HEK293 (cell line): Measurements from ENCODE around the gene LASP1NB.
A peak's percentile ranks its signal among the peaks of the same experiment; 100 is the strongest.

Experiments used
- CTCF ChIA-PET: fragments of 350-600 bp; formaldehyde crosslinking; extraction: SDS; loops from one replicate; lab custom pipeline; 2021; ENCODE audit warnings: antibody characterized with exemption; lab: Yijun Ruan, JAX
- POLR2A ChIA-PET: fragments of 300-600 bp; formaldehyde crosslinking; extraction: SDS; loops from one replicate; lab custom pipeline; 2020; ENCODE audit warnings: antibody characterized with exemption, inconsistent platforms; lab: Yijun Ruan, JAX
- H3K27ac ChIP-seq: fragments of 200-500 bp; sonication (Bioruptor generic); 2 replicates; pipeline ENCODE4 v1.5.1; 2014; ENCODE audit warnings: low read depth, low read length, control low read depth, inconsistent platforms; ENCODE audit errors: extremely low read depth
- H3K36me3 ChIP-seq, 2 experiments: fragments of 200-500 bp in 1 of 2; sonication (Bioruptor generic) in 1 of 2; 1 replicate in 1 of 2; 2 replicates in 1 of 2; pipeline ENCODE4 v1.5.1; 2014 to 2017; ENCODE audit warnings: inconsistent platforms in 2 of 2, low read length in 2 of 2; ENCODE audit not compliant: control insufficient read depth in 2 of 2, insufficient read depth in 1 of 2
- H3K4me1 ChIP-seq: fragments of 200-500 bp; sonication (Bioruptor generic); 2 replicates; pipeline ENCODE4 v1.5.1; 2014; ENCODE audit warnings: mild to moderate bottlenecking, low read length, inconsistent platforms; ENCODE audit not compliant: control insufficient read depth, insufficient read depth
- H3K4me3 ChIP-seq: 2 replicates; pipeline ENCODE4 v1.5.1; 2011; ENCODE audit warnings: low read depth, mild to moderate bottlenecking, control low read depth, low read length, moderate library complexity
- H3K9me3 ChIP-seq: fragments of 200-500 bp; sonication (Bioruptor generic); 2 replicates; pipeline ENCODE4 v1.5.1; 2014; ENCODE audit warnings: low read depth, low read length, inconsistent platforms; ENCODE audit not compliant: control insufficient read depth, insufficient read depth
- GLIS2 ChIP-seq: fragments of 450-650 bp; formaldehyde crosslinking; IDR thresholded peaks from 2 replicates; pipeline ENCODE4 v1.5.1; 2016; ENCODE audit warnings: missing biosample characterization, missing genetic modification characterization
- REST ChIP-seq: fragments of 450-650 bp; formaldehyde crosslinking; IDR thresholded peaks from 2 replicates; pipeline ENCODE4 v1.5.1; 2016; ENCODE audit warnings: missing biosample characterization, missing genetic modification characterization
- WT1 ChIP-seq: fragments of 450-650 bp; formaldehyde crosslinking; IDR thresholded peaks from 2 replicates; pipeline ENCODE4 v1.5.1; 2016; ENCODE audit warnings: missing biosample characterization, missing genetic modification characterization
- ZEB2 ChIP-seq: fragments of 450-650 bp; formaldehyde crosslinking; IDR thresholded peaks from 2 replicates; pipeline ENCODE4 v1.5.1; 2016; ENCODE audit warnings: missing biosample characterization, missing genetic modification characterization
- ZFP3 ChIP-seq: fragments of 450-650 bp; formaldehyde crosslinking; IDR thresholded peaks from 2 replicates; pipeline ENCODE4 v1.5.1; 2016; ENCODE audit warnings: low read depth, missing biosample characterization, missing genetic modification characterization
- ZIC2 ChIP-seq: fragments of 450-650 bp; formaldehyde crosslinking; IDR thresholded peaks from 2 replicates; pipeline ENCODE4 v1.5.1; 2016; ENCODE audit warnings: missing biosample characterization, missing genetic modification characterization
- ZNF140 ChIP-seq: fragments of 450-650 bp; formaldehyde crosslinking; IDR thresholded peaks from 2 replicates; pipeline ENCODE4 v1.5.1; 2016; ENCODE audit warnings: missing biosample characterization, missing genetic modification characterization
- ZNF169 ChIP-seq: fragments of 450-650 bp; formaldehyde crosslinking; IDR thresholded peaks from 2 replicates; pipeline ENCODE4 v1.5.1; 2016; ENCODE audit warnings: missing biosample characterization, missing genetic modification characterization
- ZNF175 ChIP-seq: fragments of 450-650 bp; formaldehyde crosslinking; IDR thresholded peaks from 2 replicates; pipeline ENCODE4 v1.5.1; 2016; ENCODE audit warnings: missing biosample characterization, missing genetic modification characterization
- ZNF2 ChIP-seq: fragments of 450-650 bp; formaldehyde crosslinking; IDR thresholded peaks from 2 replicates; pipeline ENCODE4 v1.5.1; 2016; ENCODE audit warnings: missing biosample characterization, missing genetic modification characterization
- ZNF416 ChIP-seq: fragments of 450-650 bp; formaldehyde crosslinking; IDR thresholded peaks from 2 replicates; pipeline ENCODE4 v1.5.1; 2016; ENCODE audit warnings: missing biosample characterization, missing genetic modification characterization
- ZNF701 ChIP-seq: fragments of 450-650 bp; formaldehyde crosslinking; IDR thresholded peaks from 2 replicates; pipeline ENCODE4 v1.5.1; 2016; ENCODE audit warnings: missing biosample characterization, missing genetic modification characterization
- ZNF843 ChIP-seq: fragments of 450-650 bp; formaldehyde crosslinking; IDR thresholded peaks from 2 replicates; pipeline ENCODE4 v1.5.1; 2016; ENCODE audit warnings: missing biosample characterization, missing genetic modification characterization
- TF ChIP-seq, protein P1 (sequence below): fragments of 450-650 bp; formaldehyde crosslinking; IDR thresholded peaks from 2 replicates; pipeline ENCODE4 v1.5.0; 2017; ENCODE audit warnings: missing biosample characterization, missing genetic modification characterization, borderline replicate concordance
- TF ChIP-seq, protein P2 (sequence below): IDR thresholded peaks from 2 replicates; pipeline ENCODE4 v1.6.1; 2011; ENCODE audit warnings: mild to moderate bottlenecking, low read depth, low read length, borderline replicate concordance
- TF ChIP-seq, protein P3 (sequence below): fragments of 450-650 bp; formaldehyde crosslinking; IDR thresholded peaks from 2 replicates; pipeline ENCODE4 v1.5.1; 2016; ENCODE audit warnings: missing biosample characterization, missing genetic modification characterization, low read depth
- TF ChIP-seq, protein P4 (sequence below): fragments of 450-650 bp; formaldehyde crosslinking; conservative IDR thresholded peaks from 2 replicates; pipeline ENCODE4 v1.5.1; 2016; ENCODE audit warnings: low read depth, missing biosample characterization, missing genetic modification characterization
- TF ChIP-seq, protein P5 (sequence below): fragments of 450-650 bp; formaldehyde crosslinking; IDR thresholded peaks from 2 replicates; pipeline ENCODE4 v1.5.1; 2016; ENCODE audit warnings: missing biosample characterization, missing genetic modification characterization

Gene LASP1NB

DNA sequence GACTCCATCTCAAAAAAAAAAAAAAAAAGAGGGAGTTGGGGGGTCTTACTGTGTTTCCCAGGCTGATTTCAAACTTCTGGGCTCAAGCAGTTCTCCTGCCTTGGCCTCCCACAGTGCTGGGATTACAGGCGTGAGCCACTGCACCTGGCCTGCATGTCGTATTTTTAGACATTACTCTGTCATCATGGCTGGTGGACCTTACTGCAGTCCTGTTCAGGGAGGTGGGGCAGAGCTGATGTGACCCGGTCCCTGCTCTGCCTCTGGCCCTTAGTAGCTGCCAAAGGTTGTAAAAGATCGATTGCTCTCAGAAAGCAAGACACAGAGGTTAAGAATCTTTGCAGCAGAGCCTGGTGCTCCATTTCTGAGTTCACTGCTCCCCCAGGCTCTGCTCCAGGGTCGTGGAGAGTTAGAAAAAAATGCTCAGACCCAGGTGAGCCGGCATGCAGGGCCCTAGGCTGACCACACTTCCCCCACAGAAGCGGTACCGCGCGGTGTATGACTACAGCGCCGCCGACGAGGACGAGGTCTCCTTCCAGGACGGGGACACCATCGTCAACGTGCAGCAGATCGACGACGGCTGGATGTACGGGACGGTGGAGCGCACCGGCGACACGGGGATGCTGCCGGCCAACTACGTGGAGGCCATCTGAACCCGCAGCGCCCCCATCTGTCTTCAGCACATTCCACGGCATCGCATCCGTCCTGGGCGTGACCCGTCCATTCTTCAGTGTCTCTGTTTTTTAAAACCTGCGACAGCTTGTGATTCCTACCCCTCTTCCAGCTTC, 7.1 kb upstream of the LASP1NB start:
- Histone ChIP-seq H3K27ac (no peak overlapping the region), H3K9me3 (no peaks in the 10 kb centered on the region), H3K36me3 (peaks cover 0 to 50% of the 10 kb centered on the region in 2 experiments; a peak in 2 of 3 replicates), H3K4me1 (no peaks in the 10 kb centered on the region; the same call in 1 of the 2 replicates), H3K4me3 (no peak overlapping the region)
- TF ChIP-seq ZNF175 (tag by site-specific recombination) (no peak), ZNF2 (tag by site-specific recombination) (0 out of 2 replicates have a peak, but pooled peaks have one; percentile 26), ZNF843 (tag by site-specific recombination) (no peak), ZIC2 (tag by site-specific recombination) (no peak), ZEB2 (tag by site-specific recombination) (no peak)
- TF ChIP-seq, protein P1, sequence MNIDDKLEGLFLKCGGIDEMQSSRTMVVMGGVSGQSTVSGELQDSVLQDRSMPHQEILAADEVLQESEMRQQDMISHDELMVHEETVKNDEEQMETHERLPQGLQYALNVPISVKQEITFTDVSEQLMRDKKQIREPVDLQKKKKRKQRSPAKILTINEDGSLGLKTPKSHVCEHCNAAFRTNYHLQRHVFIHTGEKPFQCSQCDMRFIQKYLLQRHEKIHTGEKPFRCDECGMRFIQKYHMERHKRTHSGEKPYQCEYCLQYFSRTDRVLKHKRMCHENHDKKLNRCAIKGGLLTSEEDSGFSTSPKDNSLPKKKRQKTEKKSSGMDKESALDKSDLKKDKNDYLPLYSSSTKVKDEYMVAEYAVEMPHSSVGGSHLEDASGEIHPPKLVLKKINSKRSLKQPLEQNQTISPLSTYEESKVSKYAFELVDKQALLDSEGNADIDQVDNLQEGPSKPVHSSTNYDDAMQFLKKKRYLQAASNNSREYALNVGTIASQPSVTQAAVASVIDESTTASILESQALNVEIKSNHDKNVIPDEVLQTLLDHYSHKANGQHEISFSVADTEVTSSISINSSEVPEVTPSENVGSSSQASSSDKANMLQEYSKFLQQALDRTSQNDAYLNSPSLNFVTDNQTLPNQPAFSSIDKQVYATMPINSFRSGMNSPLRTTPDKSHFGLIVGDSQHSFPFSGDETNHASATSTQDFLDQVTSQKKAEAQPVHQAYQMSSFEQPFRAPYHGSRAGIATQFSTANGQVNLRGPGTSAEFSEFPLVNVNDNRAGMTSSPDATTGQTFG (tag by site-specific recombination), result no peak
- ChIA-PET CTCF (interaction anchor here (0.7 to 1.5 kb wide), 3 partner anchors 44 to 46 kb away, joined by 3 to 4 read pairs (median 4); no protein-coding TSS in a partner anchor), POLR2A (interaction anchor here (0.7 kb wide), 1 partner anchor 14 kb away, joined by 4 read pairs; no protein-coding TSS in a partner anchor)

DNA sequence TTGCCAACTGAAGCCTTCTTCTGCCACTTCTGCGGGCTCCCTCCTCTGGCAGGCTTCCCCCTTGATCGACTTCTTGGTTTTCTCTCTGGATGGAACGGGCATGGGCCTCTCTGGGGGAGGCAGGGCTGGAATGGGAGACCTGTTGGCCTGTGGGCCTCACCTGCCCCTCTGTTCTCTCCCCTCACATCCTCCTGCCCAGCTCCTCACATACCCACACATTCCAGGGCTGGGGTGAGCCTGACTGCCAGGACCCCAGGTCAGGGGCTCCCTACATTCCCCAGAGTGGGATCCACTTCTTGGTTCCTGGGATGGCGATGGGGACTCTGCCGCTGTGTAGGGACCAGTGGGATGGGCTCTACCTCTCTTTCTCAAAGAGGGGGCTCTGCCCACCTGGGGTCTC, 6.5 kb upstream of the LASP1NB start:
- ChIA-PET CTCF (interaction anchor here (0.9 to 1.5 kb wide), 2 partner anchors 45 to 46 kb away, joined by 3 to 4 read pairs; no protein-coding TSS in a partner anchor), POLR2A (no interaction called here)
- no peaks in the 10 kb centered on the region for H3K9me3 ChIP-seq
- H3K4me1 ChIP-seq, result no peaks in the 10 kb centered on the region; the same call in 1 of the 2 replicates
- H3K27ac ChIP-seq, result no peak overlapping the region
- H3K36me3 ChIP-seq, result peaks cover 0 to 48% of the 10 kb centered on the region in 2 experiments; a peak in 2 of 3 replicates
- no peak overlapping the region for H3K4me3 ChIP-seq
- TF ChIP-seq, protein P2, sequence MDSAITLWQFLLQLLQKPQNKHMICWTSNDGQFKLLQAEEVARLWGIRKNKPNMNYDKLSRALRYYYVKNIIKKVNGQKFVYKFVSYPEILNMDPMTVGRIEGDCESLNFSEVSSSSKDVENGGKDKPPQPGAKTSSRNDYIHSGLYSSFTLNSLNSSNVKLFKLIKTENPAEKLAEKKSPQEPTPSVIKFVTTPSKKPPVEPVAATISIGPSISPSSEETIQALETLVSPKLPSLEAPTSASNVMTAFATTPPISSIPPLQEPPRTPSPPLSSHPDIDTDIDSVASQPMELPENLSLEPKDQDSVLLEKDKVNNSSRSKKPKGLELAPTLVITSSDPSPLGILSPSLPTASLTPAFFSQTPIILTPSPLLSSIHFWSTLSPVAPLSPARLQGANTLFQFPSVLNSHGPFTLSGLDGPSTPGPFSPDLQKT, result no peak
- no peak for TF ChIP-seq ZNF169
- no peak for TF ChIP-seq REST
- TF ChIP-seq ZFP3 (tag by site-specific recombination), result no peak
- TF ChIP-seq, protein P3, sequence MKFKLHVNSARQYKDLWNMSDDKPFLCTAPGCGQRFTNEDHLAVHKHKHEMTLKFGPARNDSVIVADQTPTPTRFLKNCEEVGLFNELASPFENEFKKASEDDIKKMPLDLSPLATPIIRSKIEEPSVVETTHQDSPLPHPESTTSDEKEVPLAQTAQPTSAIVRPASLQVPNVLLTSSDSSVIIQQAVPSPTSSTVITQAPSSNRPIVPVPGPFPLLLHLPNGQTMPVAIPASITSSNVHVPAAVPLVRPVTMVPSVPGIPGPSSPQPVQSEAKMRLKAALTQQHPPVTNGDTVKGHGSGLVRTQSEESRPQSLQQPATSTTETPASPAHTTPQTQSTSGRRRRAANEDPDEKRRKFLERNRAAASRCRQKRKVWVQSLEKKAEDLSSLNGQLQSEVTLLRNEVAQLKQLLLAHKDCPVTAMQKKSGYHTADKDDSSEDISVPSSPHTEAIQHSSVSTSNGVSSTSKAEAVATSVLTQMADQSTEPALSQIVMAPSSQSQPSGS (tag by site-specific recombination), result no peak
- TF ChIP-seq ZNF2 (tag by site-specific recombination), result no peak
- TF ChIP-seq, protein P4, sequence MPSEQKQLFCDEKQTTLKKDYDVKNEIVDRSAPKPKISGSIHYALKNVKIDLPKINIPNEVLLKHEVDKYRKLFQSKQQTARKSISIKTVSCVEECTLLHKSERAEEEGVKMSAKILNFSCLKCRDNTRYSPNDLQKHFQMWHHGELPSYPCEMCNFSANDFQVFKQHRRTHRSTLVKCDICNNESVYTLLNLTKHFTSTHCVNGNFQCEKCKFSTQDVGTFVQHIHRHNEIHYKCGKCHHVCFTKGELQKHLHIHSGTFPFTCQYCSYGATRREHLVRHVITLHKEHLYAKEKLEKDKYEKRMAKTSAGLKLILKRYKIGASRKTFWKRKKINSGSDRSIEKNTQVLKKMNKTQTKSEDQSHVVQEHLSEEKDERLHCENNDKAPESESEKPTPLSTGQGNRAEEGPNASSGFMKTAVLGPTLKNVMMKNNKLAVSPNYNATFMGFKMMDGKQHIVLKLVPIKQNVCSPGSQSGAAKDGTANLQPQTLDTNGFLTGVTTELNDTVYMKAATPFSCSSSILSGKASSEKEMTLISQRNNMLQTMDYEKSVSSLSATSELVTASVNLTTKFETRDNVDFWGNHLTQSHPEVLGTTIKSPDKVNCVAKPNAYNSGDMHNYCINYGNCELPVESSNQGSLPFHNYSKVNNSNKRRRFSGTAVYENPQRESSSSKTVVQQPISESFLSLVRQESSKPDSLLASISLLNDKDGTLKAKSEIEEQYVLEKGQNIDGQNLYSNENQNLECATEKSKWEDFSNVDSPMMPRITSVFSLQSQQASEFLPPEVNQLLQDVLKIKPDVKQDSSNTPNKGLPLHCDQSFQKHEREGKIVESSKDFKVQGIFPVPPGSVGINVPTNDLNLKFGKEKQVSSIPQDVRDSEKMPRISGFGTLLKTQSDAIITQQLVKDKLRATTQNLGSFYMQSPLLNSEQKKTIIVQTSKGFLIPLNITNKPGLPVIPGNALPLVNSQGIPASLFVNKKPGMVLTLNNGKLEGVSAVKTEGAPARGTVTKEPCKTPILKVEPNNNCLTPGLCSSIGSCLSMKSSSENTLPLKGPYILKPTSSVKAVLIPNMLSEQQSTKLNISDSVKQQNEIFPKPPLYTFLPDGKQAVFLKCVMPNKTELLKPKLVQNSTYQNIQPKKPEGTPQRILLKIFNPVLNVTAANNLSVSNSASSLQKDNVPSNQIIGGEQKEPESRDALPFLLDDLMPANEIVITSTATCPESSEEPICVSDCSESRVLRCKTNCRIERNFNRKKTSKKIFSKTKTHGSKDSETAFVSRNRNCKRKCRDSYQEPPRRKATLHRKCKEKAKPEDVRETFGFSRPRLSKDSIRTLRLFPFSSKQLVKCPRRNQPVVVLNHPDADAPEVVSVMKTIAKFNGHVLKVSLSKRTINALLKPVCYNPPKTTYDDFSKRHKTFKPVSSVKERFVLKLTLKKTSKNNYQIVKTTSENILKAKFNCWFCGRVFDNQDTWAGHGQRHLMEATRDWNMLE (tag by site-specific recombination), result no peak
- no peak for TF ChIP-seq ZNF701 (tag by site-specific recombination)
- TF ChIP-seq, protein P5, sequence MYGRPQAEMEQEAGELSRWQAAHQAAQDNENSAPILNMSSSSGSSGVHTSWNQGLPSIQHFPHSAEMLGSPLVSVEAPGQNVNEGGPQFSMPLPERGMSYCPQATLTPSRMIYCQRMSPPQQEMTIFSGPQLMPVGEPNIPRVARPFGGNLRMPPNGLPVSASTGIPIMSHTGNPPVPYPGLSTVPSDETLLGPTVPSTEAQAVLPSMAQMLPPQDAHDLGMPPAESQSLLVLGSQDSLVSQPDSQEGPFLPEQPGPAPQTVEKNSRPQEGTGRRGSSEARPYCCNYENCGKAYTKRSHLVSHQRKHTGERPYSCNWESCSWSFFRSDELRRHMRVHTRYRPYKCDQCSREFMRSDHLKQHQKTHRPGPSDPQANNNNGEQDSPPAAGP (tag by site-specific recombination), result no peak
- TF ChIP-seq ZNF140 (tag by site-specific recombination), result no peak
- TF ChIP-seq WT1 (tag by site-specific recombination), result no peak
- TF ChIP-seq GLIS2 (tag by site-specific recombination), result no peak
- TF ChIP-seq ZNF416 (tag by site-specific recombination), result no peak
